Activated CD8-positive, alpha-beta memory T cell treated with anti-CD3 and anti-CD28 coated beads for 1 hour (primary cell): ENCODE results near the gene ST3GAL2.
"Not testable (repeated sequence)": the region's sequence is repeated elsewhere in the genome, so short reads cannot be mapped to it uniquely, and the experiment has no call there.

Source experiments
- DNase-seq, 2 donors: peaks; one replicate each; pipeline ENCODE4 v3.0.0-alpha.2; 2020; ENCODE audit warnings: low read depth in 1 of 2; ENCODE audit errors: extremely low read depth in 1 of 2

ST3GAL2 gene

DNA sequence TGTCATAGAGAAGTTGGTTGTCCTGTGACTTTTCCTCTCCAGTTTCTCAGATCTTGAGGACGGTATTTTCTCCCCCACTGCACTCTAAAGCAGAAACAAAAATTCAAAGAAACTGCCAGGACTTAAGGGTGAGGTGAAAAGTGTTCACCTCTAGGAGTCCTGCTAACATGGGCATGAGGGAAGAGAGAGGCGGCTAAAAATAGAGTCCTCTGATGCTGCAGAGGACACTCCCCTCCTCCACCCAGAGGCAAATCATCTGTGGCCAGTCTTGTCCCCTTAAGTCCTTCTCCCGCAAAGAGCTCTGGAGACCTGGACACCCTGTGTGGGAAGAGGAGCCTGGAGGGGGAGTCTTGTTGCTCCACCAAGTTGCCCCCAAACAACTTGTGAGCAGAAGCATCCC is 96.9 kb downstream of the ST3GAL2 start:
- no peak for DNase-seq

DNA sequence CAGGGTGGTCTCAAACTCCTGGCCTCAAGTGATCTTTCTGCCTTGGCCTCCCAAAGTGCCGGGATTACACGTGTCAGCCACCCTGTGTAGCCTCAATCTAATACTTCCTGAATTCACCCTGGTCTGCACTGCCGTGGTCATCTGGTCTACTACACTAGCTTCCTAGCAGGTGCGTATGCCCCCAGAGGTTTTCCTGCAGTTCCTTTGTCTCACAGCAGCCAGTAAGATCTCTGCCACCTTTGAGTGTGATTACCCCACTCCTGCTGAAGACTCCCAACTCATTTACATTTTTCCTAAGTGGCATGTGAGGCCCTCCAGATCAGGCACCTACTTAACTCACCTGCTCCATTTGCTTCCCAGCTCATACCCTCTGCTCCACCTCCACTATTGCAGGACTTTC is 97.3 kb downstream of the ST3GAL2 start:
- no peak for DNase-seq

GRCh38 chr16:70337814-70338213 is 101.1 kb downstream of the ST3GAL2 start:
- no peak for DNase-seq

DNA sequence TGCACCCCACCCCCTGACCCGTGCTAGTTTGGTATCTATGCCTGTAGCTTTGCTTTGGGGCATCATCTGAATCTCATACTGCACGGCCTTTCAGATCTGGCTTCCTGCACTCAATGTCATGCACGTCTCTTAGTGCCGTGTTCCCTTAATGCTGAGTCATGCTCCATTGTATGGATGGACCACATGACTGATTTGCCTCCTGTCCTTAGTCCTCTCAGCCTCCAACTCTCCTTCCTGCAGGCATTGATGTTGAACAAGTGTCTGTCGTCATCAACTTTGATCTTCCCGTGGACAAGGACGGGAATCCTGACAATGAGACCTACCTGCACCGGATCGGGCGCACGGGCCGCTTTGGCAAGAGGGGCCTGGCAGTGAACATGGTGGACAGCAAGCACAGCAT is 106.2 kb downstream of the ST3GAL2 start:
- not testable (repeated sequence) for DNase-seq

DNA sequence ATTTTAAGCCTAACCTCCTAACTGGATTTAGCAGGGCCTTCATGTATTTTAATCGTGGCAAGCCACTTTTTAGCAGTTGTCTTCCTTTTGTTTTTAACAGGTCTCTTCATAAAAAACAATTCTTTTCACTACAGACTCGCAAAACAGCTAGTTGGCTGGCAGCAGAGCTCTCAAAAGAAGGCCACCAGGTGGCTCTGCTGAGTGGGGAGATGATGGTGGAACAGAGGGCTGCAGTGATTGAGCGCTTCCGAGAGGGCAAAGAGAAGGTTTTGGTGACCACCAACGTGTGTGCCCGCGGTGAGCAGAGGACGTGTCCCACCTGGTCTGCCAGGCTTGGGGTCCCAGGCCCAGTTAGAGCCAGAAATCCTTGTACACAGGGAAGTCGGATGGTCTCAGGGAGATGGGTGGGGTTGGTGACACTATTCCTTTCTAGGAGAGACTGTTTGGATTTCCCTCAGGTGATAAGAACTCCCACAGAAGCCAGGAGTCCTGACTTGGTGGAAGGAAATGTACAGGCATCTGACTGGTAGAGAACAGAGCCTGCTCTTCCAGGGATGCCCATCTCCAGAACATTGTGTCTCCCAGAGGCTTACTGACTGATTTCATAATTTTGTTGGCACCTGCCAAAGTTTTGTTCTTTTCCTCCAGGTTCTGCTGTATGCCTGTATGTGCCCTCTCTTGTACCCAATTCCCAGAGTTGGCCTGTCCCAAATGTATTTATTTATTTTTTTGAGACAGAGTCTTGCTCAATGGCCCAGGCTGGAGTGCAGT is 107.1 kb downstream of the ST3GAL2 start:
- DNase-seq, result no peak

GRCh38 chr16:70331091-70331490 is 107.8 kb downstream of the ST3GAL2 start:
- DNase-seq, result no peak
